Measurements from ENCODE around the gene LBHD1. TPM values are rescaled to one million over a fixed set of nuclear protein-coding genes. Genes with fewer than 3 reads are reported as not detected.
A peak's percentile ranks its signal among the peaks of the same experiment; 100 is the strongest.
"Not testable (repeated sequence)": the region's sequence is repeated elsewhere in the genome, so short reads cannot be mapped to it uniquely, and the experiment has no call there.

LBHD1 gene
- total RNA-seq, 1 donor from 2014 or later = 2.9 TPM

DNA sequence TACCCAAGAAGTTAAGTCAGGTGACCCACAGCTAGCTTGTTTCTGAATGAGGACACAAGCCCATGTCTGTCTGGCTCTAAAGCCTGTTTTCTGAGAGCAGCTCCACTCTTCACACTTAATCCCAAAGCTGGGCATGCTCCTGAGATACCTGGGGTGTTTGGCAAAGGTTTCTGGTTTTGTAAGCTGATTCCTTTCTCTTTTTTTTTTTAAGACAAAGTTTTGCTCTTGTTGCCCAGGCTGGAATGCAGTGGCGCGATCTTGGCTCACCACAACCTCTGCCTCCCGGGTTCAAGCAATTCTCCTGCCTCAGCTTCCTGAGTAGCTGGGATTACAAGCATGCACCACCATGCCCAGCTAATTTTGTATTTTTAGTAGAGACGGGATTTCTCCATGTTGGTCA is 21.6 kb upstream of the LBHD1 start:
- not testable (repeated sequence) for DNase-seq

DNA sequence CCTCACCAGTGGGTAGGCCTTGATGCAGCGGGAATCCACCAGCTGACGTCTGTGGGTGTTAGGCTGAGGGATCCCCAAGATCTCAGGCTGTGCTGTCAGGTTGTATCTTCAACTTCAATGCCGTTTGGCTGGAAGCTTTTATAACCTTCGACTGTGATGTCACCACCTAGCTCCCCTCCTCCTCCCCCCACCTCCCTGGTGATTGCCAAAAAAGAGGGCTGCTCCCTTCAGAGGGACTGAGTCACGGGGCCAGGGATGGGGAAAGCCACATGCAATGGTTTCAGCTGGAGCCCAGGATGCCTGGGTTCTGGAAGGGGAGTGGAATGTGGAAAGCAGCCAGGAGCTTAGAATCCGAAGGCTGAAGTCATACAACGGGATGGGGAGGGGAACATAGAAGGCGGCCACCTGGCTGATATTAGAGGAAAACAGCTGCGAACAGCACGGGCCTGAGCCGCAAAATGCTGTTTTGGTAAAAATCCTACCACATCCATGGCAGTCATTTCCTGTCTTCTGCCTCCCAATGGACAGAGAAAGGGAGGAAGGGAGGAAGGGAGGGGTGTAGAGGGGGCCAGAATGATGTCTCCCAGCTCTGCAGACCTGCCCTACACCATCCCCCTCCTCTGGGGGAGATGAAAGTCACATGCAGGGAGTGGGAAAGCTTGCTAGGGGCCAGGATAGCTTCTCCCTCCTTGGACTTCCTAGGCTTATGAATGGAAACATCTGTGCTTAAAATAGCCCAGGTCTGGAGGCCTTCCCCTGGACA is 17.5 kb upstream of the LBHD1 start, which contains the start of gene LRRN4CL:
Gene LRRN4CL (minus strand): TSS at position 110 of the 763 bp plus-strand sequence. CDS start 1,022 bp downstream, outside the sequence.
- peak; percentile 87 for DNase-seq

DNA sequence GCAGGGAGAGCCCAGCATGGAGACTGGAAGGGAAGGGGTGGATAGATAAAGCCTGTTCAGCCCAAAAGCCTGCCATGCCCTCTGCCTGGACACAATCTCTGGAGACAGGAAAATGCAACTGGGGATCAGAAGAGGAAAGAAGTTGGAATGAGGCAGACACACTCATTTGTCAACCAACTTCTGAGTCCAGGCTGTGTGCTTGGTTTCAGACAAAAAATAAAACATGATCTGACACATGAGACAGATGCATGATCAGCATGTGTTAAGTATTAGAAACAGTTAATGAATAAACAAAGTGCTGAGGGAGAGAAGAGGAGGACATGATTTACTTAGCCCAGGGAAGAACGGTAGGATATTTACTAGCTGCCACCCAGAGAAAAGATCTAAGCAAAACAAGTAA is 16.4 kb upstream of the LBHD1 start:
- DNase-seq = no peak

DNA sequence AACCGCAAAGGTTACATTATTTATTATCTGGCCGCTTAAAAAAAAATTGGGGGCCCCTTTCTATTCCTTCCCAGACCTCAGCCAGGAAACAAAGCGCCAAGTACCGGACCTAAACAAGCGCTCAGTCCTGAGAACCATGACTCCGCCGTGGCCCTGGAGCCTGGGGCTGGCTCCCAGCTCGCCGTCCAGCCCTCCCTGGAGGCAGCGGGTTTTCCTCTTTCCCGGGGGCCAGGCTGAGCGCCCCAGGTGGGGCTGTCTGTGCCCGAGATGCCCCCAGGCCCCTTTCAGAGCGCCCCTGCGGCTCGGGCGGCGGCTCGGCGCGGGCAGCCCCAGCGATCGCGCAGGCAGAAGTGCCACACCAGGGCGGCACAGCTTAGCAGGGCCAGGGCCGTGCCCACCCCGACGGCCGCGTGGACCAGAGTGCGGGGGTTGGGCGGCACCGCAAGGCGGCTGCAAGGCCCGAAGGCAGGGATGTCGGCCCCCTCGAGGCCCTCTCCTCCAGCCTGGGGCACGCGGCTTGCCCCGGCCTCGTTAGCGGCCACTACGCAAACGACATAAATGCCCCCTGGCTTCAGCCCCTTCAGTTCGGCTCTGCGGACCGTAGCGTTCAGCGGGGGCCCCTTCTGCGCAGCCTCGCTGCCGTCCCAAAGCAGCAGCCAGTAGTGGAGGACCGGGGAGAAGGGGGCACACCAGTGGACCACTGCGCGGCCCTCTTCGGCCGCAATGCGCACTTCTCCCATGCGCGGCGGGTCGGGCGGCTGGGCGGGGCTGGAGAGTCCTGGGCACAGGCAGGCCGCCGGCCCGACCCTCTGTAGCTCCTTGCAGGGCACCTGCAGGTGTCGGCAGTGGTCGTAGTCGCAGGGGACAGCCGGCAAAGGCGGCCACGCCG is 15.7 kb upstream of the LBHD1 start:
- no peak for DNase-seq

DNA sequence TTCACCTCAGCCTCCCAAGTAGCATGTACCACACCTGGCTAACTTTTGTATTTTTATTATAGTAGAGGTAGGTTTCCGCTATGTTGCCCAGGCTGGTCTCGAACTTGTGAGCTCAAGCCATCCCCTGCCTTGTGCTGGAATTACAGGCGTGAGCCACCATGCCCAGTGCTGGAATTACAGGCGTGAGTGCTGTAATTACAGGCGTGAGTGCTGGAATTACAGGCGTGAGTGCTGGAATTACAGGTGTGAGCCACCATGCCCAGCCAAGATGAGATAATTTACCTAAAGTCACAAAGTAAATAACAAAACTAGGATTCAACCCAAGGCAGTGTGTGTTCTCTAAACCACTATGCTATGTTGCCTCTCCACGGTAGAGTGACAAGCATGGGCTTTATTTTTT is 10.5 kb upstream of the LBHD1 start:
- DNase-seq = no peak

DNA sequence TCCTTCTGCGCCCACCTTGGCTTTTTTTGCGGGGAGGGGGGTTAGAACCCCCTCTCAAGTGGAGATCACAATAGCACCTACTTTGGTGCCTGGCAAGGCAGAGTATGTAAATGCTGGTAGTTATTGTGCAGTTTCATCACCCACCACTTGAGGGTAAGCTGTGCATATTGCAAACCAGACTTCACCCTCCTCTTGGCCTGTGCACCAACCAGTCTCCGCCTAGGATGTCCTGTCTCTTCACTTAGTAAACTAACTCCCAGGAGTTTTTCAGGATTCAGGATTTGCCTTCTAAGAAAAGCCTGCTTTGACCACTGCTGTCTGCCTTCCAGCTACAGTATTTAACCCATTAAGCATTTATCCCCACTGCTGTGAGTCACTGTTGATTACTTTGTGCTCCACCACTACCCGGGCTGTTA is 8.8 kb upstream of the LBHD1 start:
- peak; percentile 65 for DNase-seq

DNA sequence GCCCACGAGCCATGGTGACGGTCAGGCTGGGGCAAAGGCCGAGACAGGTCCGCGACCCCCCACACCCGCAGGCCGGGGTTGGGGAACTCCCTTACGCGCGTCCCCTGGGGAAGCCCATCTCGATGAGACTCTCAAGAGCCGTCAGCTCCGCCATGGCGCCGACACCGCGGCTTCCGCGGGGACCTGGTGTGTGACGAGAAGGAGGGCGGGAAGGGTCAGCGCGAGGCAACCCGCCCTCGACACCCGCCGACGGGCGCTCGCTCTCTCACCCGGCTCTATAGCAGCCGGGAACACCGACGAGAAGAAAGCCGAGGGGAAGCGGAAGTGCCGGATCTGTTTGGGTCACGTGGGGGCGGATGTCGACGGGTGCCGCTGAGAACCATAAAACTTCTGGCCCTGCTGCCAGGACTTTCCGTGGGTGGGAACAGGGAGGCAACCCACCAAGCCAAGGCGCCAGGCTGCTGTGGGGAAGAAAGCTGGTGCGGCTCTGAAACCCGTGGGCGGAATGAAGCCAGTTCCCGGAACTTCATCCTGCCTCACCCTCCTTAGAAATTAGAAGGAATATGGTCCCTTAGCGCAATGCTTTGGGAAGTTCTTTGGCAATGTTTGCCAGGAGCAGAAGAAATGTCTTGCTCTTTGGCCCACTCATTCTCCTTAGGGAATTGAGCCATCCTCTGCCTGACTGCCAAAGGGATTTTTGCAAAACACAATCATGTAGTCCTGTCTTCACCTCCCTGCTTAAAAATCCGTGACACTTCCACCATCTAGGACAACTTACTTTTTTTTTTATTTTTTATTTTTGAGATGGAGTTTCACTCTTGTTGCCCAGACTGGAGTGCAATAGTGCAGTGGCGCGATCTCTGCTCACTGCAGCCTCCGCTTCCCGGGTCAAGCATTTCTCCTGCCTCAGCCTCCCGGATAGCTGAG is 7.0 kb upstream of the LBHD1 start, which contains the start of gene UBXN1:
Gene UBXN1 (minus strand): TSS at position 304 of the 927 bp plus-strand sequence. CDS start 150 bp downstream, at position 154.
- peak; percentile 96 for DNase-seq

DNA sequence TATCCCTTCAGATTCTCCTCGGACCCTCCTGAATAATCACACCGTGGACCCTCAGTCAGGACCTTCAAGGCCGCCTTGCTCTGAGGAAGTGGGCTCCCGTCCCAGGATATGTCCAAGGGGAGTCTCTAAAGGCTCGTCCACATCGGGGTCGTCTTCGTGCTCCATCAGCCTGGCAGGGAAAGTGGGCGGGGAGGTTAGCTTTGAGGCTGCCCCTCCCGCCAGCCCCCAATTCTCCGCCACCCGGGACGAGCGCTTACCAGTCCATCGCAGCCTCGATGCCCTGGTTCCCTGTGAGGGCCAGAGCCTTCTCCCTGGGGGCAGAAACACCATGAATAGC is 6.3 kb upstream of the LBHD1 start:
- DNase-seq = no peak

DNA sequence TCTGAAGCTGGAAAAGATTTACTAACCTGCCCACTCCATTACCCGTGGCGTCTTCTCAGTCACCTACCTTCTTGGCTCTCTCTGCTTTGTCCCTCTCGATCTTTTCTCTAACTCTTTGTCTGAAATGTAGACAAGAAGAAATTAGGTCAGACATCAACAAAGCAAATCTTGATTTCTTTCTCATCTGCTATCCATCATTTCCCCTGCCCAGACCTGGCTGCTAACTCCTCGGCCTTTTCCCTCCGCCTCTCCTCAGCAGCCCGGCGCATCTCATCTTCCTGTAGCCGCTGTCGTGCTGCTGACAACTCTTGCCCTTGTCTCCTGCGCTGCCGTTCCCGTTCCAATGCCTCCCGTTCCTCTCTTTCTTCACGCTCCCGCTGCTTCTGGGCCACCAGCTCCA is 5.6 kb upstream of the LBHD1 start:
- DNase-seq = no peak

DNA sequence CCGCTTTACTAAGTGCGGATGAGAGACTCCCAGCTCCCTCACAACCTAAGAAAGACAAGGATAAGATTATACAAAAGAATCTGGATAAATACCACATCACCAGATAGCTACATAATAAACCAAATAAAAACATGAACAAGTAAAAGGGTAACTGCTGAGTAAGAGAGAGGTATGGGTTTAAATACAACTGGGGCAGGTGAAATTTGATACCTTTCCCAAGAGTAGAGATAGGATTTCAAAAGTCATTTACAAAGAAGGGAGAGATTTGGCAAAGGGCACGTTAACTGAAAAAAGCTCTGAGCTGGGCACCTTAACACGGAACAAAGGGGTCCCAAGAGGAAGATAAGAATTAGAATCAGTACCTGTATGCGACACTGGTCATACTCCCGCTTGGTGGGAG is 5.1 kb upstream of the LBHD1 start:
- no peak for DNase-seq

DNA sequence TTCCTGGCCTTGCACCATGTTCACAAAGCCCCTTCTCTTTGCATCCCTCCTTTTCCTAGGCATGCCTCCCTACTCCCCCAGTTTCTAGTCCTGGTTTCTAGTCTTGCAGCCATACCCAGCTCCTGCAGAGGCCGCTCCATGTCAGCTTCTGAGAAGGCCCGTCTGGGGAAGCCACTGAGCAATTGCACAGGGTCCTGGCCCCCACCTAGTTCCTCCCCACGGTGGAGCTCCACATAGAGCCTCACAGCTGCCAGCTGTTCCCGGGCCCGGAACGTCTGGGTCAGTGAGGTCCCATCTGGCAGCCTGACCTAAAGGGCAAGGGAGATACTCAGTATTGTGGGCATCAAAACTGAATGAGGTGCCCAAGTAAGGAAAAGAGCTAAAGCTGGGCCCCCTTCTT is 4.6 kb upstream of the LBHD1 start:
- DNase-seq = no peak

DNA sequence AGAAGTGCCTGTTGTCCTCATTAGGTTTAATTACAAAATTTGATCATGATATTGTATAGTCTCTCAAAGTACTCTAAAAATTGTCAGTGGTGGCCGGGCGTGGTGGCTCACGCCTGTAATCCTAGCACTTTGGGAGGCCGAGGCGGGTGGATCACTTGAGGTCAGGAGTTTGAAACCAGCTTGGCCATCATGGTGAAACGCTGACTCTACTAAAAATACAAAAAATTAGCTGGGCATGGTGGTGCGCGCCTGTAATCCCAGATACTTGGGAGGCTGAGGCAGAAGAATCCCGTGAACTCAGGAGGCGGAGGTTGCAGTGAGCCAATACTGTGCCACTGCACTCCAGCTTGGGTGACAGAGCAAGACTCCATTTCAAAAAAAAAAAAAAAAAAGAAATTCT is 3.3 kb upstream of the LBHD1 start:
- not testable (repeated sequence) for DNase-seq

DNA sequence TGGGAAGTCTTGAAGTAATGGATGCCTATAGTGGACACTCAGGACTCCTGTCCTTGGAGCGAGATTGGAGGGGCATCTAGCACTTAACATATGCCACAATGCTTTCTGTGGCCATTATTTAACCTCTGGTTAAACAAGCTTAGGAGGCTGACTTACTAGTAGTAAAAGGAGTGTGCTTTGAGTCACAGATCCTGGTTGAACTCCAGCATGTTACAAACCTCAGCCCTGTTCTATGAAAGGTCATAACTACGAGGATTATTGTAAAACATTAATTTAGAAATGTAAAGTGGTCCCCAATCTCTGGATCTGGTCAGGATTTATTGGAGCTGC is 1.1 kb upstream of the LBHD1 start:
- DNase-seq = no peak

DNA sequence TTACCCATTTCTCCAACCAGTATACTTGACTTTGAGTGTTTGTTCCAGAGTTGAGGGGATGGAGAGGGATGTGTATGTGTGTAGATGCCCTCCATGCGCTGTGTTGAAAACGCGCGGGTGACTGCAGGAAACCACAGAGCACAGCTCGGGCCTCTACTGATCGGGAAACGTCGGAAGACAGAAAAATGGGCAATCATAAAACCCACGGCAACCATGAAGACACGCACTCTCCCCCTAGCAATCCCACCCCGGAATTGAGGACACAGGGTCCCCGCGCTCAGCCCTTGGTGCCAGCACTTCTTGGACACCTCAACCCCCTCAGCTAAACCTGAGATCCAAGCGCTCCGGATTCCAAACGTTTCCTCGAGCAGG is 845 bp downstream of the LBHD1 start:
- no peak for DNase-seq

DNA sequence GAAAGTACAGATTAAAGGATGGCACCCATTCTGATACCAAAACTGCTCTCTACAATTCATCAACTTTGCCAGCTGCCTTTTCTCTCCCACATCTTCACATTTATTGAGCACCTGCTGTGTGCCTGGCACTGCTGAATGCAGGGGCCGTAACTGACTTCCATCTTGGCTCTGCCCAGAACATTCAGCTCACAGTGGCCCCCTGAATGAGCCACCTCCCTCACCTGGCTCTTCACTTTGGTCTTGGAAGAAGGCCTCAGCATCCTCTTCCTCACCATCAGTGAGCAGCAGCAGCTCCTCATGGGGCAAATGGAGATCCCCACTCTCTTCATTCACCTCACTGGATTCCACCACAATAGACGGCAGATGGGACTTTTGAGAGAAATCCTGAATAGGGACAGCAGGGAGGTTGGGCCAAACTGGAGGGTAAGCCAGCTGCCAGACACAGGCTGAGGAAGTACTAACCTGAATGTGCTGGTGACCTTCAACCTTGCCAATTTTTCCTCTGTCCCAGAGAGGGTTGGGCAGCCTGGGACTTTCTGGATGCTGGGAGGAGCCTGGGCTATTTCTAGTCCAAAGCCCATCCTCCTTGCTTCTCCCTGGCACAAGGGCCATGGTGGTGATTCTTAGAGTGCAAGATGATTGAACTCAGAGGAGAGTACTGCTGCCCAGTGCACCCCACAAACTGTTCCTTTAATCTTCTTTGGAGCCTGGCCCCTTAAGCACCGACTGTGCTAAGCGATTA is 2.5 kb downstream of the LBHD1 start:
- DNase-seq = no peak

DNA sequence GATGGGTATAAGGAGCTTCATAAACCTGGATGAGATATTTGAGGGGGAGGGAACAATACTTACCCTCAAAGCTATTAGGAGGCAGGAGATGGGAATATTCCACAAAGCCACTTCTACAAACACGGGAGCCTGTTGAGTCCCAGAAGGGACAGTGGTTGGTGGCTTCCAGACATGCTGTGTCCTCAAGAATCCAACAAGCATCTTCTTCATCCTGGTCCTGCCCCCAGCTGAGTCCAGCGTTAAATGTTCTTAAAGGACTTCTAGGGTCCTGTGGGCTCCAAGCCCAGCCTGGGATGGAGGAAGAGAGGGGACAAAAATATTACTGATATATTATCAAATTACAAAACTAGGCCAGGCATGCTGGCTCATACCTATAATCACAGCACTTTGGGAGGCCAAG is 4.6 kb downstream of the LBHD1 start:
- no peak for DNase-seq

DNA sequence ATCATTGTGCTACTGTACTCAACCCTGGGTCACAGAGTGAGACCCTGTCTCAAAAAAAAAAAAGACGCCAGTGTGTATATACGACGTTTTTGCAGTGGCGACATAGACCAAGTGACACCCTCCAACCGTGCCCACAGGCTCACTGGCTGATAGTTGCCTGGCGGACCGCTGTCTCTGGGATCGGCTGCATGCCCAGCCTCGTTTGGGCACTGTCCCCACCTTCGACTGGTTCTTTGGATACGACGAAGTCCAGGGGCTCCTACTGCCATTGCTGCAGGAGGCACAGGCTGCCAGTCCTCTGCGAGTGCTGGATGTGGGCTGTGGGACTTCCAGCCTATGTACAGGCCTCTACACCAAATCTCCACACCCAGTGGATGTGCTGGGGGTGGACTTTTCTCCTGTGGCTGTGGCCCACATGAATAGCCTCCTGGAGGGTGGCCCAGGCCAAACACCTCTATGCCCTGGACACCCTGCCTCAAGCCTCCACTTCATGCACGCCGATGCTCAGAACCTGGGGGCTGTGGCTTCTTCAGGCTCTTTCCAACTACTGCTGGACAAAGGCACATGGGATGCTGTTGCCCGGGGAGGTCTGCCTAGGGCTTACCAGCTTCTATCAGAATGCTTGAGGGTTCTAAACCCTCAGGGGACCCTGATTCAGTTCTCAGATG is 5.7 kb downstream of the LBHD1 start:
- no peak for DNase-seq

DNA sequence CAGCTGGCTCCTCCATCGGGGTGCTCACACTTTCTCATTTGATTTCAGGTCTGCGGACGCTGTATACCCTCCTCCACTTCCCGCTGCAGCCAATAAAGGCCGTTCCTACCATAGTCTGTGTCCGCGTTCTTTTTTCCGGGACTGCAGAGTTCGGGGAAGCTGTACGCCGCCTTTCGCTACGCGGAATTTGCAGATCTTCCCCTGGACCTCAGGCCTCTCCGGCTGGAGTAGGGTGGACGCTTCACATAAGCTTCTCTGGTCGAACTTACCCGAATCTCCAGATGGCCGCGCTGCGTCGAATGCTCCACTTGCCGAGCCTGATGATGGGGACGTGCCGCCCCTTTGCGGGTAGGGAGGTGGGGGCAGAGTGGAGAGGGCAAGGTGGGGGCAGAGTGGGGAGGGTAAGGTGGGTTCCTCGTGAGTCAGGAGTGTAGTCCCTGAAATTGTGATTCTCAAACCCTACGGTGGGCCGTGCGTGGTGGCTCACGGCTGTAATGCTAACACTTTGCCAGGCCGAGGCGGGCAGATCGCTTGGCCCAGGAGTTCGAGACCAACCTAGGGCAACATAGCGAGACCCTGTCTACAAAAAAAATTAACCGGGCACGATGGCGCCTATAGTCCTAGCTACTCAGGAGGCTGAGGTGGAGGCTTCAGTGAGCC is 6.3 kb downstream of the LBHD1 start:
- DNase-seq = no peak

DNA sequence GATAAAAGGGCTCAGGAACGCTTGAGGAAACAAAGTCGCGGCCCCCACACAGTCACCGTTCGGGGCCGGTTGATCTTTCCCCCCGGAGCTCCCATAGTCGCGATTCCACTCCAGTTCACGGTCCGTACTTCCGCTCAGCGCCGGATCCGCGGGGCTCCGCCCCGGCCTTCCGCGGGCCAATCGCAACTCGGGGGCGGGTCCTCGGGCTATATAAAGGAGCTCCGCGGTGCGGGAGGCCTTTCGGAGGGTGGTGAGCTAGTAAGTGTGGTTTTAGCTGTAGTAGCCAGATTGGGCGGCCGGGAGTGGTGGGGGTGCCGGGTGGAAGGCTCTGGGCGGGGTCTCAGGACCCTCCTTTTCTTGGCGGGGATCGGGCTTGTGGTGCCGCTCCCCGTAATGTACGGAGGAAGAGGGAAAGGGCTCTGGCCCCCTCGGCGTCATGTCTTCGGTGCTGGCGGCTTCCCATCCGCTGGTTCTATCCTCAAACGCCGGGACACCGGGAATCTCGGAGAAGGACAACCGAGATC is 6.9 kb downstream of the LBHD1 start, which contains the start of the genes C11orf98 and CSKMT:
Gene C11orf98 (minus strand): TSS at position 136 of the 524 bp plus-strand sequence. CDS start 41 bp downstream, at position 95.
Gene CSKMT (plus strand): TSS at position 238 of the 524 bp plus-strand sequence. CDS start 568 bp downstream, outside the sequence.
- peak; percentile 98 for DNase-seq
